Suprapubic skin (tissue), 4 donors: ENCODE results near the gene KDM4B. TPM values are rescaled to one million over a fixed set of nuclear protein-coding genes. Genes with fewer than 3 reads are reported as not detected.

Experiments
- DNase-seq, 2 donors: peaks; one replicate each; pipeline ENCODE4 v3.0.0-alpha.2; 2019; ENCODE audit warnings: low spot score in 2 of 2
- H3K27ac ChIP-seq: fragments of 200-600 bp; sonication (generic); one replicate; pipeline ENCODE4 v1.5.1; 2019
- H3K27me3 ChIP-seq: fragments of 200-600 bp; sonication (generic); one replicate; pipeline ENCODE4 v1.5.1; 2019
- H3K36me3 ChIP-seq: fragments of 200-600 bp; sonication (generic); one replicate; pipeline ENCODE4 v1.5.1; 2019
- H3K4me1 ChIP-seq: fragments of 200-600 bp; sonication (generic); one replicate; pipeline ENCODE4 v1.5.1; 2019
- H3K4me3 ChIP-seq: fragments of 200-600 bp; sonication (generic); one replicate; pipeline ENCODE4 v1.5.1; 2019; ENCODE audit warnings: mild to moderate bottlenecking
- H3K9me3 ChIP-seq: fragments of 200-600 bp; sonication (generic); one replicate; pipeline ENCODE4 v1.5.1; 2019
- CTCF ChIP-seq, 2 donors: fragments of 200-600 bp in 1 of 2; fragments of 450-650 bp in 1 of 2; sonication (generic) in 1 of 2; IDR thresholded peaks; one replicate each; pipeline ENCODE4 v1.5.1; 2016 to 2019; ENCODE audit warnings: antibody characterized with exemption in 2 of 2, mild to moderate bottlenecking in 1 of 2, moderate library complexity in 1 of 2
- EP300 ChIP-seq: sonication (generic); formaldehyde crosslinking; IDR thresholded peaks from one replicate; pipeline ENCODE4 v1.6.1; 2017; ENCODE audit warnings: antibody characterized with exemption
- POLR2A ChIP-seq, 2 donors: fragments of 450-650 bp; IDR thresholded peaks; one replicate each; pipeline ENCODE4 v1.6.1; 2017; ENCODE audit warnings: antibody characterized with exemption in 2 of 2, mild to moderate bottlenecking in 2 of 2, moderate library complexity in 2 of 2
- POLR2AphosphoS5 ChIP-seq, 3 donors: sonication (generic); formaldehyde crosslinking; IDR thresholded peaks; one replicate each; pipeline ENCODE4 v1.6.1; 2017; ENCODE audit warnings: antibody characterized with exemption in 3 of 3
- WGBS: methylation state at CpG from one replicate; pipeline ENCODE4 v1.1.5; 2018; 5-methylcytosine and 5-hydroxymethylcytosine counted together
- total RNA-seq, 4 donors: library from RNA; depleted of rRNA; stranded (reverse); fragments of >200 nt; gene quantifications; one replicate each; pipeline ENCODE4 v1.1.0, GENCODE V29; 2016

The KDM4B gene
- total RNA-seq, 4 donors from 2014 or later: 34.2 to 82.7 (median 48.7) TPM

DNA sequence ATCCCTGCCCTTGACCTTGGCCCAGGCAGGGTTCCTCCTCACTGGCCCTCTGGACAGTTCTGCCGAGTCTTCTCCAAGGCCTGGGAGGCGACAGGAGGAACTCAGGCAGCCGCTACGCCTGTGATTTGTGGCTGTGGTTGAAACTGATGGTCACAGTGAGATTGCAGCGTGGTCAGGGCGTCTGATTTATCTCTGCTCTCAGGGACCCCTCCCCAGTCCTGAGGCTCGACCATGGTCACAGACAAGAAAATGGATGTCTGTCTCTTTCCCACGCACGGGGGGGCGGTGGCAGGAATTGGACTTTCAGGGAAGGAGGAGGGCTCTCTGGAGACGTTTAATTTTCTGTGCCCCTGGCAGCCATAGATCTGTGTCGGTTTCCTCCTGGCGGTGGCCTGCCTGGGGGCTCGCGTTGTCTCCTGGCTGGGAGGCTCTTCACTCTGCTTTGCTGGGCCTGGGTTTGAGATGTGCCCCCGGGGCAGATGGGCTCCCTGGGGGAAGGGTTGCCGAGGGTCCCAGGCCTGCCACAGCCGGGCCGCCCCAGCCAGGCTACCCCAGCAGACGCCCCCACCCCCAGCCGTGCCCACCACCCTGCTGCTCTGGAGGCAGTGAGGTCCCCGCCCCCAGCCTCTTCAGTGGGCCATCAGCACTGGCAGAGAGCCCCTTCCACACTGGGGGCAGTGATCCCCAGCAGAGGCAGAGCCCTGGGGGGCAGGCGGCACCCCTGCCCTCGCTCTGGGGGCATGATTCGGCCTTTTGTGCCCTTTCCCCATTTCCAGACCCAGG lies 167.4 kb downstream of the KDM4B start:
- WGBS: 83% methylated on average over 16 of the region's 25 CpGs
- no peak overlapping the region for H3K4me3 ChIP-seq
- TF ChIP-seq EP300: no peak
- no peak for TF ChIP-seq CTCF (IDR thresholded peaks at IDR 0.05)
- TF ChIP-seq POLR2A (IDR thresholded peaks at IDR 0.05): no peak
- no peaks in the 10 kb centered on the region for H3K9me3 ChIP-seq
- H3K4me1 ChIP-seq: peaks cover 17% of the 10 kb centered on the region
- no peaks in the 10 kb centered on the region for H3K27me3 ChIP-seq
- no peak overlapping the region for H3K27ac ChIP-seq
- peaks cover 96% of the 10 kb centered on the region for H3K36me3 ChIP-seq
- no peak for DNase-seq

DNA sequence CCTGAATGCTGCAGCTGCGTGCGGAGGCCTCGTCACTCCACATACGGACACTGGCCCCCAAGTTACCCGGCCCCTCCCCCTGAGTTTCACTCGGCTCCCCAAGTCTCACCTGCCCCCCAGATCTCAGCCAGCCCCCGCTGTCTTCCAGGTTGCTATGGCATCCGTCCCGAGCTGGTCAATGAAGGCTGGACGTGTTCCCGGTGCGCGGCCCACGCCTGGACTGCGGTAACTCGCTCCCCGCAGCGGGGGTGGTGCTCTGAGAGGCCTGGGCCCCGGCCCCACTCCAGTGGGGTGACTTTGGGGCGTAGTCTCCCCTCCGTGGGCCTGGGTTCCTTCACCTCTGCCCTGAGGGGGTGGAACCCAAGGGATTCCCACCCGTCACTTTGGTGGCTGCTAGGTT lies 168.2 kb downstream of the KDM4B start:
- 91% methylated on average over 17 of the region's 22 CpGs for WGBS
- H3K9me3 ChIP-seq: no peaks in the 10 kb centered on the region
- H3K36me3 ChIP-seq: peaks cover 100% of the 10 kb centered on the region
- no peak for DNase-seq
- TF ChIP-seq POLR2AphosphoS5 (IDR thresholded peaks at IDR 0.05) (no peak), EP300 (no peak), CTCF (IDR thresholded peaks at IDR 0.05) (no peak), POLR2A (IDR thresholded peaks at IDR 0.05) (no peak)
- H3K4me1 ChIP-seq: peaks cover 9% of the 10 kb centered on the region
- no peak overlapping the region for H3K27ac ChIP-seq
- no peaks in the 10 kb centered on the region for H3K27me3 ChIP-seq
- H3K4me3 ChIP-seq: no peak overlapping the region

- DNase-seq: no peak
- peaks cover 100% of the 10 kb centered on the region for H3K36me3 ChIP-seq
- TF ChIP-seq CTCF (IDR thresholded peaks at IDR 0.05) (no peak), POLR2AphosphoS5 (IDR thresholded peaks at IDR 0.05) (no peak), POLR2A (IDR thresholded peaks at IDR 0.05) (no peak), EP300 (no peak)
- 79% methylated on average over 13 of the region's 29 CpGs for WGBS
- H3K4me1 ChIP-seq: peaks cover 6% of the 10 kb centered on the region
- H3K4me3 ChIP-seq: no peak overlapping the region
- H3K27ac ChIP-seq: no peak overlapping the region
- no peaks in the 10 kb centered on the region for H3K27me3 ChIP-seq
- H3K9me3 ChIP-seq: no peaks in the 10 kb centered on the region
Observed at GRCh38 chr19:5137571-5138124, 168.7 kb downstream of the KDM4B start.

GRCh38 chr19:5138606-5139582 lies 170.0 kb downstream of the KDM4B start:
- Histone ChIP-seq H3K27me3 (no peaks in the 10 kb centered on the region), H3K36me3 (peaks cover 100% of the 10 kb centered on the region), H3K4me3 (no peak overlapping the region), H3K27ac (no peak overlapping the region), H3K4me1 (peaks cover 2% of the 10 kb centered on the region), H3K9me3 (no peaks in the 10 kb centered on the region)
- no peak for TF ChIP-seq CTCF (IDR thresholded peaks at IDR 0.05)
- TF ChIP-seq POLR2AphosphoS5 (IDR thresholded peaks at IDR 0.05): no peak
- no peak for TF ChIP-seq EP300
- no peak for TF ChIP-seq POLR2A (IDR thresholded peaks at IDR 0.05)
- 69% methylated on average over 29 of the region's 30 CpGs for WGBS
- no peak for DNase-seq
